ENCODE results near the gene SPEM2.

DNA sequence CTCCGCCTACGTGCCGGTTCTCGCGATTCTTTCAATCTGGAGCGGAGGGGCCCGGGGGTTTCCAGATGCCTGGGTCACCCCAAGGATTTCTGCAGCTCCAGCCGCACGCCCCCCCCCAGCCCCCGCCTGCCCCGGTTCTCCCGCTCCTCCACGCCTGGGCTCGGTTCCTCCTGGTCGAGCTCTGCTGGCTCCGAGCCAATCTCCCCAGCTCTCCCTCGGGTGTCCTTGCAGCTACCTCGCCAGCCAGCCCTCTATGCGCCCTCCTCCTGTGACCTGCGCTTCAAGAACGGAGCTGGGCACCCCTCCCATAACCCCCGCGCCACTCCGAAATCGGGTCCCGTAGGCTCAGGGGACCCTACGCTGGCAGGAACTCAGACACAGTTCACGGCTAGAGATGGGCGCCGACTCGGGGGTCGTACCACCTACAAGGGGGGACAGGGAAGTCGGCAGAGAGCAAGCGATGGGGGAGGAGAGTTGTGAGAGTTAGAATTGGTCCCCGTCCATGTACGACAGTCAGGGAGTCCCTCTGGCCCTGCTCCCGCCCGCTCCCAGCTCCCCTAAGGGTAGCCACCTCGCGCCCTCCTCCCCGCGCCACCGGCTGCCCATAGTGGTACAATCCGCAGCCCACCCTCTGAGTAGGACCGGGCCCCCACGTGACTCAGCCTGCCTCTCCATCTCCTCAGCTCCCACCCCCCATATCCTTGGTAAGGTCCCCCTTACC is 14.9 kb downstream of the SPEM2 start:
- TF ChIP-seq, protein P1, sequence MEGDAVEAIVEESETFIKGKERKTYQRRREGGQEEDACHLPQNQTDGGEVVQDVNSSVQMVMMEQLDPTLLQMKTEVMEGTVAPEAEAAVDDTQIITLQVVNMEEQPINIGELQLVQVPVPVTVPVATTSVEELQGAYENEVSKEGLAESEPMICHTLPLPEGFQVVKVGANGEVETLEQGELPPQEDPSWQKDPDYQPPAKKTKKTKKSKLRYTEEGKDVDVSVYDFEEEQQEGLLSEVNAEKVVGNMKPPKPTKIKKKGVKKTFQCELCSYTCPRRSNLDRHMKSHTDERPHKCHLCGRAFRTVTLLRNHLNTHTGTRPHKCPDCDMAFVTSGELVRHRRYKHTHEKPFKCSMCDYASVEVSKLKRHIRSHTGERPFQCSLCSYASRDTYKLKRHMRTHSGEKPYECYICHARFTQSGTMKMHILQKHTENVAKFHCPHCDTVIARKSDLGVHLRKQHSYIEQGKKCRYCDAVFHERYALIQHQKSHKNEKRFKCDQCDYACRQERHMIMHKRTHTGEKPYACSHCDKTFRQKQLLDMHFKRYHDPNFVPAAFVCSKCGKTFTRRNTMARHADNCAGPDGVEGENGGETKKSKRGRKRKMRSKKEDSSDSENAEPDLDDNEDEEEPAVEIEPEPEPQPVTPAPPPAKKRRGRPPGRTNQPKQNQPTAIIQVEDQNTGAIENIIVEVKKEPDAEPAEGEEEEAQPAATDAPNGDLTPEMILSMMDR (conservative IDR thresholded peaks at IDR 0.05), result no peak
- no peak for TF ChIP-seq ZFX (IDR thresholded peaks at IDR 0.05)

Measured in C4-2B (cell line).